HepG2 (cell line): ENCODE measurements around the gene SRCAP. TPM values are rescaled to one million over a fixed set of nuclear protein-coding genes. Genes with fewer than 3 reads are reported as not detected.

Source experiments
- ATF7-NPFF ChIP-seq: sonication (generic); formaldehyde crosslinking; IDR thresholded peaks from 2 replicates; pipeline ENCODE4 v1.8.1; 2023; ENCODE audit warnings: mild to moderate bottlenecking, low read depth, missing genetic modification reagents, moderate library complexity
- FOSL2 ChIP-seq: sonication (generic); formaldehyde crosslinking; IDR thresholded peaks from 2 replicates; pipeline ENCODE4 v1.4.0; 2020; ENCODE audit warnings: missing genetic modification reagents
- HOXD1 ChIP-seq: sonication (generic); formaldehyde crosslinking; IDR thresholded peaks from 2 replicates; pipeline ENCODE4 v1.5.0; 2020; ENCODE audit warnings: missing genetic modification reagents
- ISL2 ChIP-seq: sonication (generic); formaldehyde crosslinking; IDR thresholded peaks from 2 replicates; pipeline ENCODE4 v1.5.0; 2020; ENCODE audit warnings: missing genetic modification reagents
- MAZ ChIP-seq, 2 experiments: sonication (generic) in 1 of 2; formaldehyde crosslinking in 1 of 2; IDR thresholded peaks; 2 replicates each; pipeline versions ENCODE4 v1.5.0 to v1.6.1; 2012 to 2020; ENCODE audit warnings: low read depth in 2 of 2, mild to moderate bottlenecking in 2 of 2, borderline replicate concordance in 1 of 2, improper control_type of control experiment in 1 of 2, low read length in 1 of 2, missing genetic modification reagents in 1 of 2, moderate library complexity in 1 of 2
- MIER3 ChIP-seq: IDR thresholded peaks from 2 replicates; pipeline ENCODE4 v1.6.1; 2016; ENCODE audit warnings: missing compliant biosample characterization, borderline replicate concordance
- NFE2L2 ChIP-seq: fragments of 150-350 bp; IDR thresholded peaks from 2 replicates; pipeline ENCODE4 v1.6.1; 2014; ENCODE audit warnings: low read length
- NFIC ChIP-seq: IDR thresholded peaks from 2 replicates; pipeline ENCODE4 v1.6.1; 2012; ENCODE audit warnings: mild to moderate bottlenecking, low read length, inconsistent platforms
- ZFP36 ChIP-seq: fragments of 150-350 bp; IDR thresholded peaks from 2 replicates; pipeline ENCODE4 v1.6.1; 2018; ENCODE audit warnings: borderline replicate concordance, low read length, low read depth; ENCODE audit not compliant: partially characterized antibody
- ZKSCAN5 ChIP-seq: sonication (generic); formaldehyde crosslinking; IDR thresholded peaks from 2 replicates; pipeline ENCODE4 v1.5.1; 2020; ENCODE audit warnings: mild to moderate bottlenecking, missing genetic modification reagents
- ZNF260 ChIP-seq: sonication (generic); formaldehyde crosslinking; IDR thresholded peaks from 2 replicates; pipeline ENCODE4 v1.4.0; 2020; ENCODE audit warnings: missing genetic modification reagents, low read depth, mild to moderate bottlenecking, borderline replicate concordance
- ZNF430 ChIP-seq: sonication (generic); formaldehyde crosslinking; IDR thresholded peaks from 2 replicates; pipeline ENCODE4 v1.9.0; 2021; ENCODE audit warnings: mild to moderate bottlenecking, missing genetic modification reagents
- ZNF558 ChIP-seq: sonication (generic); formaldehyde crosslinking; IDR thresholded peaks from 2 replicates; pipeline ENCODE4 v1.9.0; 2022; ENCODE audit warnings: mild to moderate bottlenecking, missing genetic modification reagents, borderline replicate concordance
- ZNF605 ChIP-seq: sonication (generic); formaldehyde crosslinking; IDR thresholded peaks from 2 replicates; pipeline ENCODE4 v1.8.0; 2022; ENCODE audit warnings: mild to moderate bottlenecking, missing genetic modification reagents
- ZNF749 ChIP-seq: sonication (generic); formaldehyde crosslinking; IDR thresholded peaks from 2 replicates; pipeline ENCODE4 v1.8.0; 2022; ENCODE audit warnings: mild to moderate bottlenecking, missing genetic modification reagents, moderate library complexity, borderline replicate concordance
- ZNF780A ChIP-seq: sonication (generic); formaldehyde crosslinking; IDR thresholded peaks from 2 replicates; pipeline ENCODE4 v1.8.0; 2022; ENCODE audit warnings: mild to moderate bottlenecking, missing genetic modification reagents, moderate library complexity
- ZNF83 ChIP-seq: sonication (generic); formaldehyde crosslinking; IDR thresholded peaks from 2 replicates; pipeline ENCODE4 v1.4.0; 2020; ENCODE audit warnings: missing genetic modification reagents, mild to moderate bottlenecking, borderline replicate concordance
- polyA plus RNA-seq, 8 experiments: library from polyadenylated mRNA; depleted of rRNA in 3 of 8; stranded (reverse) in 7 of 8; unstranded in 1 of 8; fragments of >200 nt; fragmentation: Illumina TruSeq in 4 of 8; extraction: Trizol in 4 of 8; gene quantifications; 2 replicates each; pipeline versions ENCODE4 v1.2.1 to v1.2.3, GENCODE V29; 2011 to 2016; ENCODE audit warnings: low read depth in 4 of 8, missing spikeins in 1 of 8, mixed read lengths in 1 of 8; ENCODE audit not compliant: insufficient read depth in 1 of 8
- total RNA-seq, 5 experiments: library from RNA; depleted of rRNA; stranded (reverse); fragments of >200 nt; fragmentation: Illumina TruSeq; extraction: Trizol; gene quantifications; 2 replicates each; pipeline ENCODE4 v1.2.3, GENCODE V29; 2016; ENCODE audit warnings: low read depth in 1 of 5
- TF ChIP-seq, protein P1 (sequence below): sonication (generic); formaldehyde crosslinking; IDR thresholded peaks from 2 replicates; pipeline ENCODE4 v1.4.0; 2020; ENCODE audit warnings: missing genetic modification reagents
- TF ChIP-seq, protein P2 (sequence below): conservative IDR thresholded peaks from 2 replicates; pipeline ENCODE4 v1.6.1; 2018; ENCODE audit warnings: missing genetic modification reagents
- TF ChIP-seq, protein P3 (sequence below): fragments of 450-650 bp; IDR thresholded peaks from 2 replicates; pipeline ENCODE4 v1.6.1; 2017; ENCODE audit warnings: mild to moderate bottlenecking
- TF ChIP-seq, protein P4 (sequence below): IDR thresholded peaks from 2 replicates; pipeline ENCODE4 v1.6.1; 2016

Gene SRCAP
- total and polyA plus RNA-seq, 2 of the 13 experiments (the other 11 are each of a cell fraction or from before 2014, with no cell fraction given) = 4.9 to 9.0 TPM

DNA sequence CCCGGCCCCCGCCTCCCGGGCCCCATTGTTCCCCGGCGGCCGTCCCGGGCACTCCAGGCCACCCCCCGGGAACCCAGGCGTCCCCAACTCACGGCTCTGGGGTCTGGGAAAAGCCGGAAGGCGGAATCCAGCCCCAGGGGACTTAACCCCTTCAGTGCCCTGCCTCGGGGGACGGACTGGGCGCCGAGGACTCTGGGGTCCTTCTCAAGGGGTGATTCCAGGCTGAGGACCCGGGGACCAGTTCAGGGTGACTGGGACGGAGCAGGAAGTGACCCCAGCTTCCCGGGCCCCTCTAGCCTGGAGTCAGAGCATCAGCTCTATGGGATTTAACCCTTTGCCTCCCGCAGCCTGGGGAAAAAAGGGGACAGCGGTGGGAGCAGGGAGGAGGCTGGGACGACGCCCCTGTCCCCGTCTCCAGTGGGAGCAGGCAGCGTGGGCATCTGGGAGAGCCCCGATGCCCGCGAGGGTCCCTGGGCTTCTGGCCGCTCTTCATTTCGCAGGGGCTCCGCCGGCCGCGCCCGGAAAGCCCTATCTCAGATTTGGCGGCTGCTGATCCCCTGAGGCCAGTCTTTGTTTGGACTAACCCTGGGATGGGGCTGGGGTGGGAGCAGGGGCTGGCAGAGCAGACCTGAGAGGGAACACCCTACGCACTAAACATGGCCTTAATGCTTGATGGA is 88.1 kb downstream of the SRCAP start, which contains the start of gene ZNF629 (continued):
- TF ChIP-seq, protein P1, sequence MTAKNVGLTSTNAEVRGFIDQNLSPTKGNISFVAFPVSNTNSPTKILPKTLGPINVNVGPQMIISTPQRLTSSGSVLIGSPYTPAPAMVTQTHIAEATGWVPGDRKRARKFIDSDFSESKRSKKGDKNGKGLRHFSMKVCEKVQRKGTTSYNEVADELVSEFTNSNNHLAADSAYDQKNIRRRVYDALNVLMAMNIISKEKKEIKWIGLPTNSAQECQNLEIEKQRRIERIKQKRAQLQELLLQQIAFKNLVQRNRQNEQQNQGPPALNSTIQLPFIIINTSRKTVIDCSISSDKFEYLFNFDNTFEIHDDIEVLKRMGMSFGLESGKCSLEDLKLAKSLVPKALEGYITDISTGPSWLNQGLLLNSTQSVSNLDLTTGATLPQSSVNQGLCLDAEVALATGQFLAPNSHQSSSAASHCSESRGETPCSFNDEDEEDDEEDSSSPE (CRISPR knock-in tag) = peak; percentile 35; the same call in 1 of the 2 replicates
- TF ChIP-seq ZNF260 (CRISPR knock-in tag) (no peak), ZNF780A (CRISPR knock-in tag) (peak; percentile 90), MAZ (IDR thresholded peaks at IDR 0.05; ENCODE audit: borderline replicate concordance, low read depth, low read length) (peak; percentile 84), MAZ (CRISPR knock-in tag; IDR thresholded peaks at IDR 0.05; ENCODE audit: low read depth) (peak; percentile 88), ZFP36 (no peak), ISL2 (CRISPR knock-in tag) (peak; percentile 78; the same call in 1 of the 2 replicates), HOXD1 (CRISPR knock-in tag) (no peak; the same call in none of the 2 replicates), MIER3 (CRISPR knock-in tag) (peak; percentile 82; the same call in 1 of the 2 replicates), ATF7-NPFF (peak; percentile 65), ZNF558 (peak; percentile 75; the same call in 1 of the 2 replicates), NFE2L2 (no peak), ZNF749 (CRISPR knock-in tag) (no peak), FOSL2 (CRISPR knock-in tag) (peak; percentile 73), ZNF430 (CRISPR knock-in tag) (no peak), ZKSCAN5 (CRISPR knock-in tag) (no peak), ZNF83 (CRISPR knock-in tag) (no peak), NFIC (peak; percentile 35; the same call in 1 of the 2 replicates), ZNF605 (peak; percentile 83)
- TF ChIP-seq, protein P2, sequence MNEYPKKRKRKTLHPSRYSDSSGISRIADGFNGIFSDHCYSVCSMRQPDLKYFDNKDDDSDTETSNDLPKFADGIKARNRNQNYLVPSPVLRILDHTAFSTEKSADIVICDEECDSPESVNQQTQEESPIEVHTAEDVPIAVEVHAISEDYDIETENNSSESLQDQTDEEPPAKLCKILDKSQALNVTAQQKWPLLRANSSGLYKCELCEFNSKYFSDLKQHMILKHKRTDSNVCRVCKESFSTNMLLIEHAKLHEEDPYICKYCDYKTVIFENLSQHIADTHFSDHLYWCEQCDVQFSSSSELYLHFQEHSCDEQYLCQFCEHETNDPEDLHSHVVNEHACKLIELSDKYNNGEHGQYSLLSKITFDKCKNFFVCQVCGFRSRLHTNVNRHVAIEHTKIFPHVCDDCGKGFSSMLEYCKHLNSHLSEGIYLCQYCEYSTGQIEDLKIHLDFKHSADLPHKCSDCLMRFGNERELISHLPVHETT (CRISPR knock-in tag) = no peak; the same call in 1 of the 2 replicates
- TF ChIP-seq, protein P3, sequence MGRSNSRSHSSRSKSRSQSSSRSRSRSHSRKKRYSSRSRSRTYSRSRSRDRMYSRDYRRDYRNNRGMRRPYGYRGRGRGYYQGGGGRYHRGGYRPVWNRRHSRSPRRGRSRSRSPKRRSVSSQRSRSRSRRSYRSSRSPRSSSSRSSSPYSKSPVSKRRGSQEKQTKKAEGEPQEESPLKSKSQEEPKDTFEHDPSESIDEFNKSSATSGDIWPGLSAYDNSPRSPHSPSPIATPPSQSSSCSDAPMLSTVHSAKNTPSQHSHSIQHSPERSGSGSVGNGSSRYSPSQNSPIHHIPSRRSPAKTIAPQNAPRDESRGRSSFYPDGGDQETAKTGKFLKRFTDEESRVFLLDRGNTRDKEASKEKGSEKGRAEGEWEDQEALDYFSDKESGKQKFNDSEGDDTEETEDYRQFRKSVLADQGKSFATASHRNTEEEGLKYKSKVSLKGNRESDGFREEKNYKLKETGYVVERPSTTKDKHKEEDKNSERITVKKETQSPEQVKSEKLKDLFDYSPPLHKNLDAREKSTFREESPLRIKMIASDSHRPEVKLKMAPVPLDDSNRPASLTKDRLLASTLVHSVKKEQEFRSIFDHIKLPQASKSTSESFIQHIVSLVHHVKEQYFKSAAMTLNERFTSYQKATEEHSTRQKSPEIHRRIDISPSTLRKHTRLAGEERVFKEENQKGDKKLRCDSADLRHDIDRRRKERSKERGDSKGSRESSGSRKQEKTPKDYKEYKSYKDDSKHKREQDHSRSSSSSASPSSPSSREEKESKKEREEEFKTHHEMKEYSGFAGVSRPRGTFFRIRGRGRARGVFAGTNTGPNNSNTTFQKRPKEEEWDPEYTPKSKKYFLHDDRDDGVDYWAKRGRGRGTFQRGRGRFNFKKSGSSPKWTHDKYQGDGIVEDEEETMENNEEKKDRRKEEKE = no peak
- TF ChIP-seq, protein P4, sequence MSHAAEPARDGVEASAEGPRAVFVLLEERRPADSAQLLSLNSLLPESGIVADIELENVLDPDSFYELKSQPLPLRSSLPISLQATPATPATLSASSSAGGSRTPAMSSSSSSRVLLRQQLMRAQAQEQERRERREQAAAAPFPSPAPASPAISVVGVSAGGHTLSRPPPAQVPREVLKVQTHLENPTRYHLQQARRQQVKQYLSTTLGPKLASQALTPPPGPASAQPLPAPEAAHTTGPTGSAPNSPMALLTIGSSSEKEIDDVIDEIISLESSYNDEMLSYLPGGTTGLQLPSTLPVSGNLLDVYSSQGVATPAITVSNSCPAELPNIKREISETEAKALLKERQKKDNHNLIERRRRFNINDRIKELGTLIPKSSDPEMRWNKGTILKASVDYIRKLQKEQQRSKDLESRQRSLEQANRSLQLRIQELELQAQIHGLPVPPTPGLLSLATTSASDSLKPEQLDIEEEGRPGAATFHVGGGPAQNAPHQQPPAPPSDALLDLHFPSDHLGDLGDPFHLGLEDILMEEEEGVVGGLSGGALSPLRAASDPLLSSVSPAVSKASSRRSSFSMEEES (CRISPR knock-in tag) = peak; percentile 72
